DMS153 treated with DMSO at 0.1 percent for 48 hours (cell line): ENCODE data around the gene LEKR1.
"Not testable (repeated sequence)": the region's sequence is repeated elsewhere in the genome, so short reads cannot be mapped to it uniquely, and the experiment has no call there.

Source experiments
- DNase-seq: peaks from one replicate; lab custom pipeline; 2025; ENCODE audit not compliant: unreplicated experiment; lab: John Stamatoyannopoulos, UW

Gene LEKR1

DNA sequence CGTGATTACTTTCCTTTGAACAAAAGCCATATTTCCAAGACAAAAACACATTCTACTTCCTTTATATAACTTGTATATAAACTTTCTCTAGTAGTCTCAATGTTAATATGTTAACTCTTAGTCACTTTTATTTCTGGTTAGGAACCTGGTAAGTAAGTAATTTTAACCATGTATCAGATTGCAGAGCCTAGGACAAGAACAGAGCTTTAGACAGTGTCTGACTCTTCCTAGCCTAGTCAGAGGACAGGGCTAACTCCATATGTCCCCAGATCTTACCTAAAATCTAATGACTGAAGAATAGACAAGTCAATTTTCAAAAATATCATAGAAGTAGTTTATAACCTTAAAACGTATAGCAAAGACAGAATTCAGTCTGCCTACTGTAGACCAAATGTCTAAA, 8.3 kb downstream of the LEKR1 start:
- no peak for DNase-seq

DNA sequence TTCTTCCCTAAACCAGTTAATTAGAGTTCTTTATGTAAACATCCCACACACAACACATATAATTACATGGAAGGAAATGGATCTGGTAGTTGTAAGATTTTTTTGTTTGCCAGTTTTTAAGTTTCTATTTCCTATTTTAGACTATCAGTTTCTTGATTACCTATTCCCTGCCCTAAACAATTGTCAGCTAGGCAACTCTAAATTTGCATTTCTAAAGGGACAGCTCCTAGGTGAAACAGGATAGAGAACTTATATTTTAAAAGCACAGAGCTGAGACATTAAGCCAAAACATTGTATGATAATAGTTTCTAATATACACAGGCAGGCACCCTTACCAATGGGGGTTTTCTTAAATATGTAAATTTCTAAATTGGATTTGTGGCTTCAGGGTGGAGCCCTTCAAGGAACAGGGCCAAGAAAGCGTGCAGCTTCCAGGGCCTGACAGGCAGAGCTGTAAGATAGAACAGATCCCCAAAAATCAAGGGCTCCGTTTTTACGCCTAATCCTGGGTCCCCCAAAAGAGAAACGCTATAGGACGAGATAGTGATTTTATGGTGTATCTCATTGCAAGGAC, 8.9 kb downstream of the LEKR1 start:
- DNase-seq: no peak

DNA sequence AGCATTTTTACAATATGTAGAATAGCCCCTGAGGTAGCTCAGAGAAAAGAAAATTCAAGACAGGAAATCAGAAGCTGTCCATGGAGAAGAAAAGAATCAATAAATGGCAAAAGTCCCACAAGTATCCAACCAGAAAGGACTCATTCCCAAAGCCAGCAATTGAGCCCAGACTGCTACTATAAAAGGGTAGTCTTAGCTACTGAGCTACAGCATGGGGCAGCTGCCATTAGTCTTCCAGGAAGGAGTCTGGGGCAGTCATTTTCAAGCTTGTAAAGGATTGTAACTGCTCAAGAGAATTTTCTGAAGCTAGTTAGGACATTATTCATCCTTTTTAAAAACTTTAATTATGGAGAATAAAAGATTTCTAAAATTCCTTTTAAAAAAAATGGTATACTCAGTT, 10.5 kb downstream of the LEKR1 start:
- no peak for DNase-seq

DNA sequence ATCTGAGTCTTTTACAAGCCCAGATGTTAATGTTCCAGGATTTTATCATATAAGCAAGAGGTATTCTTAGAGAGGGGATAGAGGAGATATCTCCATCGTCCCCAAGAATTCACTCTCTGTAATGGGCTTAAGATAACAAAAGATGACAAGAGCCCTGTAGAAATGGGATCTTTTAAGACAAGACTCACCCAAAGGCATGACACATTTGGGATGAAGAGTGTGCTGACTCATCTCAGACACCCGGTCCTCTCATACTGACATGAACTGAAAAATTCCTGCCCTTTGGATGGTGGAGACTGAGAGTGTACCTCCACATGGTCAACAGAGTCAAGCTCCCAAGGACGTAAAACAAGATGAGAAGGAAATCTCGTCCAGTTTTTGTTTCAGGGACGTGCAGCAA, 11.0 kb downstream of the LEKR1 start:
- DNase-seq: no peak

DNA sequence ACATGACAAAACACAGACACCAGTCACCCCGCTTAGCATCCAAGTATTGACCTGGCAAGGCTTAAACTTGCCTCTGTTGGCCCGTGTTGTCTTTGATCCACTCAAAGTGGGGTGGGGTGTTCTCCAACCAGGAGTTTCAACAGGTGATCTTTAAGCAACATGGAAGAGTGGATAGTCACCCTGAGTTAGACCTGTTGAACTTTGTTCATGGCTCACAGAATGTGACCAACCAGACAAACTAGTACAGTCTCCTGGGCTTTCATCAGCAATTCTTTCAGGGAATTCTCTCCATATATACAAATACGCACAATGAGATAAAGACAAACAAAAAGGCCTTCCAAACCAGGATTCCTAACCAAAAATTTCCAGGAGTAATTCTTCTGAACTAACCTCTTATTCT, 11.9 kb downstream of the LEKR1 start:
- DNase-seq: no peak

DNA sequence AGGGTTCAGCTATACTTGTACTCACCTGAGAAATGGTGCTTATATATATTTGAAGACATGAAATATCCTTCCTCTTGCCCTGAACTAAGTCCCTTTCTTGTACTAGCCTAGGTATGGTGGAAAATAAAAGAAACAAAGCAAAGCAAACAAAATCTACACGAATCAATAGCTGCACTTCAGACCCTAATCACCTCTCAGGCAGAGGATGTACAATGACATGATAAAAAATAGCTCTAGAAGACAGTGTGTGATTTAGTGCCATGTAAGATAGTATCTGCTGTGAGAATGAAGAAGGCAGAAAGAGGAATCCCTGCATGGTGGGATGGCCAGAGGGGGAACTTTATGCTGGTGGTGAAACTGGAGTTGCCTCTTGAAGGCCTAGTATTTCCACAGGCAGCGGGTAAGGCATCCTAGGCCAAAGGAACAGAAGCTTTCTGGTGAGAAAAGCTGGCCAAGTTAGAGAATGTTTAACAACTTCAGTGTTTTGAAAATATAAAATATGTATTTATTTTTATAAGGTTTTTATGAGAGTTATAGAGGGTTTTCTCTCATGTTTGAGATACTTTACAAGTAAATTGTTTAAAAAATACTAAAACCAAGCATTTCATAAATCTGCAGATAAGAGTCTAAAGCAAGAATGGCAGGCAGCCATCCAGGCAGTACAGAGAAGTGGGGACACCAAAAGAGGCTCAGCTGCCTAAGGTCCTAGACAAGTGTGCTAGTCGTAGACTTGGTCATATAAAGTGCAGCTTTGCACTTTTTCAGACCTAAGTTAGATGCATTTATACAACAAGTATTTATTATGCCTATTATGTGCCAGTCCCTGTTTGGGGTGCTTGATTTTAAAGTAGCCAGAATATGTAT, 14.9 kb downstream of the LEKR1 start:
- peak; percentile 51 for DNase-seq

DNA sequence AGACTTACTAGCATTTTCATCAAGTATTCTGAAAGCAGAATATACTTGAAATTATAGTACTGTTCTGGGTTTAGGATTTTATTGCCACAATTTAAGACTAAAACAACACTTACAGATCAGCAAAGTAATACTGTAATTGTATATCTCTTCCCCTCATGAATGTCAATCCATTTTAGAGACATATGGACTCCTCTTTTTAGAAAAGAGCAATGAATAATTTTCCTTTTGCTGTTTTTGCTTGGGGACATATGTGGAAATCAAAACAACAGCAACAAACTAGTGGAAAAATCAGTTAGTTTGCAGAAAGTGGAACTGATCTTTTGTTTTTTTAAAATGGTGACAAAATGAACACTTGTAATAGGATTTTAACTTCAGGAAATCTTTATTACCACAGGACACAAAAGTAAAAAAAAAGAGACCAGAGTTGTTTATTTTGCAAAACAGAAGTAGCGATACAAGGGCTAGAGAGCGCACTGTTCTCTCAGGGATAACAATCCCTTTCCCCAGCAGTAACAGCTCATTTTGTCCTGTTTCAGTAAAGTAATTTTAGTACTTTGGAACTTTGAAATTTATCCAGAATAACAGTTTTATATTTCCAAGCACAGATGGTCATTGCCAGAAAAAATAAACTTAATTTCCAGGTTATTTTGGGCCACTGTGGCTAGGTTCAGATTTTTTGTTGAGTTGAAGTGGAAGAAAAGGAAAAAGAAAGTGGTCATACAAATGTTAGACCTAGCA, 17.1 kb downstream of the LEKR1 start:
- no peak for DNase-seq

DNA sequence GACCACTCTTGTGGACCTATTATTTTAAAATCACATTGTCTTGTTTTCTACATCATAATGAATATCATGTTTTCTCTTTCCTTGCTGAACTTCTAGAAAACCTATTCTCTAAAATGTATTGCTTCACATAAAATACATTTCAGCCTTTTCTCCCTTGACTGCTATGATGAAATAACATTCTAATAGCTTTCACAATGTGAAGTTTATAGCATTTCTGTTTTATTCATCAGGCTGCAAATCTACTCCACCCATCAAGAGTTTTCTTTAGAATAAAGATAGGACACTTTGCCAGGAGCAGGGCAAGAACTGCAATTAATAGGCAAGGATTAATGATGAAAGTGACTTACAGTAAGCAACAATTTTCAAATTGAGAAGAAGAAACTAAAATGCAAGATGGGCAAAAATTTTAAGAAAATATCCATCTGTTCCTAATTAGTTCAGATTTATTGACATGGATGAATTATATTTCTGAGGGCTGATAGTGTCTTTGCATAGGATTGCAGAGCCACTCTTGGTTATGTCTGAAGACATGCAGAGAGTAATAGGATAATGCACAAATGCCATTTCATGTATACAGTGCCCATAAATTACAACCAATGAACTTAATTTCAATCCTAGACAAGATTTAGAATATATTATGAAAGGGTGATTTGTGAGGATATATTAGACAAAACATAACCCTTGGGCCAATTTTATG, 21.7 kb downstream of the LEKR1 start:
- no peak for DNase-seq

DNA sequence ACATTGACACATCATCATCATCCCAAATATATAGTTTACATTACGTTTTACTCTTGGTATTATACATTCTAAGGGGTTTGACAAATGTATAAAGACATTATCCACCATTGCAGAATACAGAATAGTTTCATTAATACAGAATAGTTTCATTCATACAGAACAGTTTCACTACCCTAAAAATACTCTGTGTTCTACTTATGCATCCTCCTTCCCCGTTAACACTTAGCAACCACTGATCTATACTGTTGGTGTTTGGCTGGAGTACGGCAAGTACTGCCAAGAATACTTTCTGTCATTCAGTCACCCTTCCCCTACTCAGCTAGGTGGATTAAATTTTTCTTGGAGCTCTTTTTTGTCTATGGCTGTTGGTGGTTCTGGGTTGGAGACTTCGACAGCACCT, 33.4 kb downstream of the LEKR1 start:
- DNase-seq: no peak

DNA sequence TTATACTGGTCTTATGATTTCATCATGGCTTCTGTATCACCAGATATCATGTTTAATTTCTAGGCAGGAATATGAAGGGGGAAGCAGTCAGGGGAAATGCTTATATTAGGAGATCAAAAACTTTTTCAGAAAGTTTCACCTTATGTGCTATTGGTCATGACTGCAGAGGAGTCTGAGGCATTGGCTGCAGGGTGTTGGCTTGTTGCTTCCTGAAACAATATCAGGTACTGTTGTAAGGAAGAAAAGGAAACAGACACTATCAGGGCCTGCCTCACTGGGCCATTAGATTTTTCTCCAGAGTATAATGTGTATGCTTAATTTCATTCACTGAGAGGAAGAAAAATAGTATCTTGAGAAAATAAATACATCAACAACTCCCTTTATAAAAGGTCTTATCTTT, 34.7 kb downstream of the LEKR1 start:
- DNase-seq: no peak

DNA sequence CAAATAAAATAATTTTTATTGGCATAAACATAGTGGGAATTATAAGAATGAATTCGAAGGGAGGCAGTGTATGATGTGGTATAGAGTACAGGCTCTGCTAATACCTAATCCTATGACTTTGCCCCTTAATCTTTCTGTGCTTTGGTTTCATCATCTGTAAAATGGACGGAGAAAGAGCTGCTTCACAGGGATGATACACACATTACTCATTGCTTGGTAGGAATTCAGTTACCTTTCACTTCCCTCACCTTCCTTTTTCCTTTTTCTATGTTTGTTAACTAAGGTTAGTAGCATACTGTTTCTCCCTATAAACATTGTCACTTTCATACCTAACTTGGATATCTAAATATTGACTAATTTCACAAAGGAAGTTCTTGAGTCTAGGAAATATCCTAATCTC, 36.2 kb downstream of the LEKR1 start:
- no peak for DNase-seq

DNA sequence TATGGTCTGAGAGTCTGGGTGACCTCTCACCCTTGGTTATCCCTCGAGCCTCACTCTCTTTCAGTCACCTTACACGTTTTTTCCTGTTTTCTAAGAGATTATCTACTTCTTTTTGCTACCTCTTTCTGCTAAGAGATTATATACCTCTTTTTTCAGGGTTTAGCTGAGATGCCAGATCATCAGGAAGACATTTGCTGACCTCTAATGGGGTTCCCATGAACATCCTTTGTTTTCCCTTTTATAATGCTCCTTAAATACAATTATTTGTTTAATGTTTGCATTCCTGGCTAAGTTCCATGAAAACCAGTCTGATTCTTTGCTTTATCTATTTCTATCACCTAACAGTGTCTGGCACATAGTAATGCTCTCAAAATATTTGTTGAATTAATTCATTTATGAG, 39.6 kb downstream of the LEKR1 start:
- DNase-seq: no peak

DNA sequence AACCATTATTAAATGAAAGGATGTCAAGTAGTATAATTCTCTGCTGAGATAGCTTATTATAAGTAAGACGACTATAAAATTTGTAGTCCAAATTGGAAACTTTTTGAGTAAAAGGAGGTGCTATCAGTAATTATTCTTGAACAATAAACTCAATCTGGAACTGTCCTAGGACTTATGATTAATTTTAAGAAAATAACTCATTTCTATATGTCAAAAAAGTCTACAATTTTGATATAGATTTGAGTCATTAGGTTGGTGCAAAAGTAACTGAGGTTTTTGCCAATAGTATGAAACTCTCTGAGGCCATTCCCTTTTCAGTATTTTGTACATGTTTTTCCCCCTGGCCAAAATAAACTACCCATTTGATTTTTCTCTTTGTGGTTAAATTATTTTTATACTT, 41.0 kb downstream of the LEKR1 start:
- DNase-seq: no peak

DNA sequence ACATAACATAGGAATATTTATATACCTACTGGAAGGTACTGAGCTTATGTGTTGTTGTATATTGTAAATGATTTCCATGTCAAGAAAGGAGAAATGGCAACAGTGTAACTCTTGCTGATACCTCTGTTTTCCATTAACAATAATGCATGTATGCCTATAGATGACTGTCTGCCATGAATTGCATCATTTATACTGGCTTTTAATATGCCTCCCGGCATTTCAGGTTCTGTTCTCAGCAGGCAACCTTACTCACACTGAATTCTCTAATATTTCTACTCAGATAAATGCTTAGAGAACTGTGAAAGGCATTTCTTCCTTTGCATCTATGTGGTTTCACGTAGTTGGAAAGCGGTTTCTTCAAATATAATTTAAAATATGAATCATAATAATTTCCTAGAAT, 41.8 kb downstream of the LEKR1 start:
- DNase-seq: no peak

DNA sequence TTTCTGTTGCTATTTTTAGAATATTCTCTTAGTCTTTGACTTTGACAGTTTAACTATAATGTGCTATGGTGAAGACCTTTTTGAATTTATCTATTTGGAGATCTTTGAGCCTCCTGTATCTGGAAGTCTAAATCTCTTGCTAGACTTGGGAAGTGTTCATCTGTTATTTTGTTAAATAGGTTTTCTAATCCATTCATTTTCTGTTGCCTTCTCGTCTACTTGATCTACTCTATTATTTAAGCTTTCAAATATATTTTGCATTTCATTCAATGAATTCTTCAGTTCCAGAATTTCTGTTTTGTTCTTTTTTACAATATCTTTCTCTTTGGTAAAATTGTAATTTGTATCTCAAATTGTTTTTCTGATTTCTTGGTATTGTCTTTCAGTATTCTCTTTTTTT, 47.8 kb downstream of the LEKR1 start:
- no peak for DNase-seq

DNA sequence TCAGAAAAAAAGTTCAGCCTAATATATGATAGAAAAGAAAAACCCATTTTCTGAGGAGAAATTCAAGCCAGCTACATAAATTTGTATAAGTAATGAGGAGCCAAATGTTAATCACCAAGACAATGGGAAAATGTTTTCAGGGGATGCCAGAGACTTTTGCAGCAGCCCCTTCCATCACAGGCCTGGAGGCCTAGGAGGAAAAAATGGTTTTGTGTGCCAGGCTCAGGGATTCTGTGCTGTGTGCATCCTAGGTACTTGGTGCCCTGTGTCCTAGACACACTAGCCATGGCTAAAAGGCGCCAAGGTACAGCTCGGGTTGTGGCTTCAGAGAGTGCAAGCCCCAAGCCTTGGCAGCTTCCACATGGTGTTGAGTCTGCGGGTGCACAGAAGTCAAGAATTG, 53.3 kb downstream of the LEKR1 start:
- not testable (repeated sequence) for DNase-seq

DNA sequence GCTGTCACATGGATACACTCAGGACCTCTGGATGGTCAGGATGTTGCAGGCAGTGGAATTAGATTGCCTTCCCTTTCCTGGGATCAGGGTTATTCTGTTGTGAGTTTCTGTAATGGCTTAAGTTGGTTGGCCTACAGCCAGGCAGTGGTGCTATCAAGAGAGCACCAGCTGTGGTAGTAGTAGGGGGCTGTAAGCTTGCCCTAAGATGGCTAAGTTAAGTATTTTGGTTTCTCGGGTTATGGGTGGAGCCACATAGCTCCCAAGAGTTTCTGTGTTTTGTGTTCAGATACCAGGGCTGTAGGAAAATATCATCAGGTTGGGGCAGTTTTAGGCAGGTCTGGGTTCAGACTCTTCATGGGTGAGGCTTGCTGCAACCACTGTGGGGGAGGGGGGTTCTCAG, 59.6 kb downstream of the LEKR1 start:
- DNase-seq: no peak

DNA sequence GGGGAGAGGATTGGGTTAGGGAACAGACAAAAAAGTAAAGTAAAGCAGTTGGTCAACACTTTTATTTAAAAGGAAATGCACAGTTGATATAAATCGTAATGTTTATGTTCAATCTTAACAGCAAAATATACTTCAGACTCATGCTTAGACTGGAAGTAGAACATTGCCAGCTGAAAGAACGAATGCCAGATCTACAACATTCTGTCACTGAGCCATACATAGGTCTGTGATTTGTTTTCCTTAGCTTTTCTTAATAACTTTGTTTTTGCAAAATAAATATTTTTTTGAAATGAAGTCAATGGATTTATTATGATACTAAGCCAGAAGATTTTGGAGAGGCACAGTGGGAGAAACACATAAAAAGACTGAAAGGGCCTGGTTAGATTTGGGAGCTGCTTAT, 62.0 kb downstream of the LEKR1 start:
- DNase-seq: no peak

DNA sequence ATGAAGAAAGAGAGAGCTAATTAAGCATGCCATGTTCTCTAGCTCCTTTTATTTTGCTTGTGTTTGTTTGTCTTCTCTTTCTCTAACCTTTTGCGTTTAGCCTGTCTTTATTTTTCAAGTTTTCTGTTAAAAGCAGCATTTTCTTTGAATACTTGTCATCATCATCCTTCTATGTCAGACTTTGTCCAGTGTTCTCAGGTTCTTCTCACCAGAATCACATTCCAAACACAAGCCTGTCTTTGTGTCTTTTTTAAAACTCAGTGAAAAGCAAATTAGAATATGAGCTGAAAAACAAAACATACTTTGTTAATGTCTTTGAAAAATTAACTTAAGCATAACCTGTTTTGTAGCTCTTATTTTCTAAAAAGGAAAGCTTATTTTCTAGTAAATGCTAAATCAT, 62.4 kb downstream of the LEKR1 start:
- no peak for DNase-seq

DNA sequence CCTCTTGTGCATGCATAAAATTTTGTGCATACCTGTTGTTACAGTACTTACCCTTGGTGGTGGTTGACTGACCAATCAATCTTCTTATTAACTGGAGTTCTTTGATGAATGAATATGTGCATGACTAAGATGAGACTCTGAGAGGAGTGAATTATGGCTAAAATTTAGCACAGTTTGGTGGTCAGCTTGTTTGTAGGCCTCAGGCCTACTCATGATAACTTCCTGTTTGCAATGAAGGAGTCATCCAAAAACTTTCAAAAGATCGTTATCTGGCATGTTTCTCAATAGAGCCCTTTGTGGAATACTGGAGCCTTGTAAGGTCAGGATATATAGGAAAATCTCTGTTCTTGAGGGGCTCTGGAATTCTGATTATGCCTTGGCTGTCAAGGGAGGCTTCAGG, 66.5 kb downstream of the LEKR1 start:
- DNase-seq: no peak

DNA sequence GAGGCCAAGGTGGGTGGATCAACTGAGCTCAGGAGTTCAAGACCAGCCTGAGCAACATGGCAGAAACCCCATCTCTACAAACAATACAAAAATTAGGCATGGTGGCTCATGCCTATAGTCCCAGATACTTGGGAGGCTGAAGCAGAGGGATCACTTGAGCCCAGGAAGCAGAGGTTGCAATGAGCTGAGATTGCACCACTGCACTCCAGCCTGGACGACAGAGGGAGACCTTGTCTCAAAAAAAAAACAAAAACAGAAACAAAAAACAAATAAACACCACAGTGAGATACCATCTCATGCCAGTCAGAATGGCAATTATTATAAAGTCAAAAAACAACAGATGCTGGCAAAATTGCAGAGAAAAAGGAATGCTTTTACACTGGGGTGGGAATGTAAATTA, 69.2 kb downstream of the LEKR1 start:
- DNase-seq: not testable (repeated sequence)

DNA sequence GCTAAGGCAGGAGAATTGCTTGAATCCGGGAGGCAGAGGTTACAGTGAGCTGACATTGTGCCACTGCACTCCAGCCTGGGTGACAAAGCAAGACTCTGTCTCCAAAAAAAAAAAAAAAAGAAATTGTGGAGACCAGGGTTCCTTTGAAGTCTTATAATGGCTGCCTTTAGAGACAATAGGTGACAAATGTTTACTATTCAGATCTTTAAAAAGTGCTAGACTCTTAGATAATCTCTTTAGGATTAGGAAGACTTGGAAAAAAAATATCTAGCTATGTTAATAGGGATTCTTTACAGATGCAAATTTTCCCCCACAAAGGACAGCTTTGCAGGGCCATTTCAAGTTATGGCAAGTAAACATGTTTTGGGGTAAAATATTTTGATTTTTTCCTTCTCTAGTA, 71.7 kb downstream of the LEKR1 start:
- not testable (repeated sequence) for DNase-seq
